Activated naive CD8-positive, alpha-beta T cell treated with anti-CD3 and anti-CD28 coated beads for 36 hours (primary cell): ENCODE data around the gene RAD50. TPM values are rescaled to one million over a fixed set of nuclear protein-coding genes. Genes with fewer than 3 reads are reported as not detected.
"Not testable (repeated sequence)": the region's sequence is repeated elsewhere in the genome, so short reads cannot be mapped to it uniquely, and the experiment has no call there.

Experiments used
- DNase-seq: peaks from one replicate; pipeline ENCODE4 v3.0.0; 2021
- H3K27ac Mint-ChIP-seq: one replicate; pipeline ENCODE4 v1.8.0; 2022; ENCODE audit warnings: mild to moderate bottlenecking, moderate library complexity, mixed read lengths
- H3K27me3 Mint-ChIP-seq: one replicate; pipeline ENCODE4 v1.8.0; 2022; ENCODE audit warnings: mild to moderate bottlenecking, mixed read lengths
- H3K36me3 Mint-ChIP-seq: one replicate; pipeline ENCODE4 v1.8.0; 2021; ENCODE audit warnings: mild to moderate bottlenecking, mixed read lengths
- H3K4me1 Mint-ChIP-seq: one replicate; pipeline ENCODE4 v1.8.0; 2021; ENCODE audit warnings: mixed read lengths
- H3K4me3 Mint-ChIP-seq: one replicate; pipeline ENCODE4 v1.8.0; 2022; ENCODE audit warnings: mild to moderate bottlenecking, moderate library complexity, mixed read lengths
- H3K9me3 Mint-ChIP-seq: one replicate; pipeline ENCODE4 v1.8.0; 2022; ENCODE audit warnings: mixed read lengths
- total RNA-seq, 2 experiments: library from RNA; stranded (reverse); gene quantifications; one replicate each; pipeline ENCODE4 v1.2.3, GENCODE V29; 2021

Gene RAD50
- total RNA-seq, 2 experiments from 2014 or later: 40.7 to 49.1 TPM

DNA sequence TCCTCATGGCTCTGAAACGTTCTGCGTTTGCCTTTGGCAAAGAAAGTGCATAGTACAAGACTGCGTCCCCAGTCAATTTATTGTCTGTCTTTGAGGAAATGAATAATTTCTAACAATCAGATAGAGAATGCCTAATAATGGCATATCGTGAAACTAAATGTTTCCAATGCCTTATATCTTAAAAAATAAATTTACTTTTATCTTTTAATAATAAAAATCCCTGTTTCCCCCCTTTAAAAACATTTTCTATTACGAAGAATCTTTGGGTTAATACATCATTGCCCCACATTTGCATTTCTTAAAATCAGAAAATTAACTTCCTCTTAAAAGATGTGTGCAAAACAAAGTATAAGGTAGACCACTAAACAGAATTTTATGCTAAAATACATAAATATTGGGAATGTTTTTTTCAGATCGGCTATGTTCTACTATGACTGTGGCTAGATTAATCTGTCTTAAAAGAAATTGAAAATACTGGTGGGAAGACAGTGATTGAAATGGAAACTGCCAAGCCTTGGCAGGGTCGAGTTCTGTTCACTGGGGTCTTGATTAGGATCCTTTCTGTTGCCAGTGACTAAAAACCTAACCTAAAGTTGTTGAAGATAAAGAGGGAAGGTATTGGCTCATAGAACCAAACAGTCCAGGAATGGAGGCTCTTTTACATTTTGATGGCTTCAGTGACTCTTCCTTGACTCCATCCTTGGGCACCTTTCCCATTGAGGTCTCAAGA lies 13.1 kb upstream of the RAD50 start, which contains the start of gene IL5:
Gene IL5, minus strand, starts transcription at position 51 of the 730 bp plus-strand sequence. Its CDS starts 44 bp downstream, at position 7.
- Mint-ChIP-seq H3K4me1 (peaks cover 14% of the 10 kb centered on the region), H3K27me3 (peaks cover 13% of the 10 kb centered on the region), H3K4me3 (no peak within 1 kb of the TSS), H3K36me3 (no peaks in the 10 kb centered on the region), H3K9me3 (no peaks in the 10 kb centered on the region), H3K27ac (no peak within 1 kb of the TSS)
- DNase-seq: no peak

DNA sequence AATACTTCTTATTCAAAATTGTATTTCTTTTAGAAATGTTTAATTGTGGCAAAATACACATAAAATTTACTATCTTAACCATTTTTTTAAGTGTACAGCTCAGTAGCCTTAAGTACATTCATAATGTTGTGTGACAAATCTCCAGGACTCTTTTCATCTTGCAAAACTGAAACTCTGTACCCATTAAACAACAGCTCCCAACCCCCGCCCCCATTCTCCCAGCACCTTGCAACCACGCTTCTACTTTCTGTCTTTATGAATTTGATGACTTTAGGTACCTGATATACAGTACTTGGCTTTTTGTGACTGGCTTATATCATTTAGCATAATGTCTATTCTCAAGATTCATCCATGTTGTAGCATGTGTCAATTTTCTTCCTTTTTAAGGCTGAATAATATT lies 10.7 kb upstream of the RAD50 start:
- H3K4me3 Mint-ChIP-seq: no peak overlapping the region
- H3K36me3 Mint-ChIP-seq: no peaks in the 10 kb centered on the region
- peaks cover 11% of the 10 kb centered on the region for H3K27me3 Mint-ChIP-seq
- H3K4me1 Mint-ChIP-seq: peaks cover 14% of the 10 kb centered on the region
- peak; percentile 56 for DNase-seq
- no peak overlapping the region for H3K27ac Mint-ChIP-seq
- no peaks in the 10 kb centered on the region for H3K9me3 Mint-ChIP-seq

GRCh38 chr5:132547269-132547668 lies 9.5 kb upstream of the RAD50 start:
- Mint-ChIP-seq H3K9me3 (no peaks in the 10 kb centered on the region), H3K4me1 (peaks cover 14% of the 10 kb centered on the region), H3K36me3 (no peaks in the 10 kb centered on the region), H3K27me3 (peaks cover 10% of the 10 kb centered on the region), H3K4me3 (no peak overlapping the region), H3K27ac (no peak overlapping the region)
- DNase-seq: no peak

- H3K4me1 Mint-ChIP-seq: peaks cover 10% of the 10 kb centered on the region
- H3K4me3 Mint-ChIP-seq, DNase-seq, H3K9me3 Mint-ChIP-seq, H3K27me3 Mint-ChIP-seq, H3K36me3 Mint-ChIP-seq, H3K27ac Mint-ChIP-seq: not testable (repeated sequence)
Observed at GRCh38 chr5:132548834-132549233, 7.9 kb upstream of the RAD50 start.

DNA sequence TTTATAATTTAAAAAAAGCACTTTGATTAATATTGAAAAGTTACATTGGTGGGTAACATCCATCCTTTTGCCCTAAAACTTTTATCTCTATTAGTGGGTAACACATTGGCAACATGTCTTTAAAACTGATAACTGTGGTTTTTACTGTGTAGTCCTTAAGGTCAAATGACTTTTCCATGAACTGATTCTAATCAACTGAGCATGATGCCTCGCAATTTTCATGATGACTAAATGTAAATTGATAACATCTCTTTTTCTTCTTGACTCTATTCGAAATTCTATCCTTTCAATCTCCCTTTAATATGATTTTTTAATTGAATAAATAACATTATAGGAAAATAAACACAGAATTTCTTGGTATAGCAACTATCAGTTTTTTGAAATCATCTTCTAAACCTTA lies 7.2 kb upstream of the RAD50 start:
- no peak for DNase-seq
- H3K27ac Mint-ChIP-seq: no peak overlapping the region
- no peak overlapping the region for H3K4me3 Mint-ChIP-seq
- H3K4me1 Mint-ChIP-seq: peaks cover 7% of the 10 kb centered on the region
- peaks cover 4% of the 10 kb centered on the region for H3K27me3 Mint-ChIP-seq
- H3K9me3 Mint-ChIP-seq: no peaks in the 10 kb centered on the region
- no peaks in the 10 kb centered on the region for H3K36me3 Mint-ChIP-seq

- peak overlapping the region; percentile 96 for H3K27ac Mint-ChIP-seq
- H3K9me3 Mint-ChIP-seq: no peaks in the 10 kb centered on the region
- H3K4me1 Mint-ChIP-seq: peaks cover 23% of the 10 kb centered on the region
- H3K27me3 Mint-ChIP-seq: no peaks in the 10 kb centered on the region
- peaks cover 10% of the 10 kb centered on the region for H3K36me3 Mint-ChIP-seq
- H3K4me3 Mint-ChIP-seq: peak overlapping the region; percentile 96
- no peak for DNase-seq
Observed at GRCh38 chr5:132556153-132556762, 519 bp upstream of the RAD50 start.

GRCh38 chr5:132557478-132558172 lies 848 bp downstream of the RAD50 start:
- no peaks in the 10 kb centered on the region for H3K27me3 Mint-ChIP-seq
- DNase-seq: peak; percentile 30

GRCh38 chr5:132559383-132560060 lies 2.7 kb downstream of the RAD50 start:
- no peaks in the 10 kb centered on the region for H3K27me3 Mint-ChIP-seq
- H3K36me3 Mint-ChIP-seq: peaks cover 10% of the 10 kb centered on the region
- peaks cover 23% of the 10 kb centered on the region for H3K4me1 Mint-ChIP-seq
- no peak overlapping the region for H3K27ac Mint-ChIP-seq
- no peak for DNase-seq
- no peaks in the 10 kb centered on the region for H3K9me3 Mint-ChIP-seq
- no peak overlapping the region for H3K4me3 Mint-ChIP-seq

More at GRCh38 chr5:132557478-132558172, 848 bp downstream of the RAD50 start:
- Mint-ChIP-seq H3K9me3 (no peaks in the 10 kb centered on the region), H3K36me3 (peaks cover 10% of the 10 kb centered on the region), H3K4me3 (peak overlapping the region; percentile 96), H3K27ac (peak overlapping the region; percentile 96), H3K4me1 (peaks cover 23% of the 10 kb centered on the region)

DNA sequence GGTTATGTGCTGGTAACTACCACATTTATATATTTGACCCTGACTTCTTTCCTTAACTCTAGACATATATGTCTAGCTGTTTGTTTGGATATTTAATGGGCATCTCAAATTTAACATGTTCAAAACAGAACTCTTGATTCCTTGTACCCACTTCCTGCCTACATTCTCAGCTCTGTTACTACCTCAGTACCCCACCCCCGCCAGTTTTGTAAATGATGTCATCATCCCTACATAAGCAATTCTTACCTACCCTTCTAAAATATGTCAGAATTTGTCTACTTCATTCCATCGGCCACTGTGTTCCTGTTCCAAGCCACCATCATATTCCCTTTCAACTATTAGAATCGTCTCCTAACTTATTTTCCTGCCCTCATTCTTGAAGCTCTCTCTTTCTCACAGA lies 4.8 kb downstream of the RAD50 start:
- no peaks in the 10 kb centered on the region for H3K9me3 Mint-ChIP-seq
- no peak for DNase-seq
- H3K4me1 Mint-ChIP-seq: peaks cover 28% of the 10 kb centered on the region

GRCh38 chr5:132564555-132564954 lies 7.8 kb downstream of the RAD50 start:
- H3K27ac Mint-ChIP-seq, DNase-seq, H3K9me3 Mint-ChIP-seq, H3K27me3 Mint-ChIP-seq, H3K4me3 Mint-ChIP-seq: not testable (repeated sequence)
- Mint-ChIP-seq H3K36me3 (peaks cover 24% of the 10 kb centered on the region), H3K4me1 (peaks cover 27% of the 10 kb centered on the region)

More for the DNA sequence above, 4.8 kb downstream of the RAD50 start:
- Mint-ChIP-seq H3K27ac (no peak overlapping the region), H3K27me3 (no peaks in the 10 kb centered on the region), H3K4me3 (no peak overlapping the region), H3K36me3 (peaks cover 16% of the 10 kb centered on the region)

DNA sequence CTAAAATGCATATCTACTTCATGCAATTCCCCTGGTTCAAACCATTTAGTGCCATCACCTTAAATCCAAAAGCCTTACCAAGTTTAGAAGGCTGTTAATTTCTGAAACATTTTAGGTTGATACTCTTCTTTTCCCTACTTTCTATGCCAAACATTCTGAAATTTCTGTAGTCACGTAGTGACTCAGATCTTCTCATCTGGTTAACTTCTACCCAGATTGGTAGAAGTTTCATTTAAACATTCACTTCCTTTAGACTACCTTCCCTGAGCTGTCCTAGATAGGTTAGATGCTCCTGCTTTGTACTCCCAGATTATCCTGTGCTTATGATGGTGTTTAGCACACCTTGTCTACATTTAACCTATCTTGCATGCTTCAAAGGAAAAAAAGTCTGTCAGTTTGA lies 9.9 kb downstream of the RAD50 start:
- H3K9me3 Mint-ChIP-seq: no peaks in the 10 kb centered on the region
- H3K4me1 Mint-ChIP-seq: peaks cover 30% of the 10 kb centered on the region
- no peak for DNase-seq
- H3K27ac Mint-ChIP-seq: no peak overlapping the region
- no peaks in the 10 kb centered on the region for H3K27me3 Mint-ChIP-seq
- H3K4me3 Mint-ChIP-seq: no peak overlapping the region
- H3K36me3 Mint-ChIP-seq: peaks cover 30% of the 10 kb centered on the region

DNA sequence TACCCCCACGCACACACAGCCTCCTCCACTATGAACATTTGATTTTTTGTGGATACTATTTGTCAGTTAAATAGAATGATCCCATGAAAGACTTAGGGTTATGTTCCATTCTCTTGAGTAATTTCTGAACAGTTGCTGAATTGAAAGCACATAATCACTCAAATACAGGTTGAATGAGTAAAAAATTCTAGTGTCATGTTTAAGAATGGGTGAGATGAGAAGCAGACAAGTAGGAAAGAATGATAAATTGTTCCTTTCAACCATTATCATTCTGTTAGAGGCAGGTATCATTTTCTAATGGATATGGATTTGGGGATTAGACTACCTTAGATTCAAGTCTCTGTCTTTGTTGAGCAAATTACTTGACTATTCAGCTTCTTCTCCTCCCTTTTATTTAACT lies 19.3 kb downstream of the RAD50 start:
- no peaks in the 10 kb centered on the region for H3K27me3 Mint-ChIP-seq
- H3K36me3 Mint-ChIP-seq: peaks cover 52% of the 10 kb centered on the region
- DNase-seq: no peak
- no peak overlapping the region for H3K4me3 Mint-ChIP-seq
- H3K27ac Mint-ChIP-seq: peak overlapping the region; percentile 16
- H3K9me3 Mint-ChIP-seq: peaks cover 3% of the 10 kb centered on the region
- peaks cover 22% of the 10 kb centered on the region for H3K4me1 Mint-ChIP-seq

DNA sequence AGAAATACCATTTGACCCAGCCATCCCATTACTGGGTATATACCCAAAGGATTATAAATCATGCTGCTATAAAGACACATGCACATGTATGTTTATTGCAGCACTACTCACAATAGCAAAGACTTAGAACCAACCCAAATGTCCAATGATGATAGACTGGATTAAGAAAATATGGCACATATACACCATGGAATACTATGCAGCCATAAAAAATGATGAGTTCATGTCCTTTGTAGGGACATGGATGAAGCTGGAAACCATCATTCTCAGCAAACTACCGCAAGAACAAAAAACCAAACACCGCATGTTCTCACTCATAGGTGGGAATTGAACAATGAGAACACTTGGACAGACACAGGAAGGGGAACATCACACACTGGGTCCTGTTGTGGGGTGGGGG lies 27.8 kb downstream of the RAD50 start:
- H3K27ac Mint-ChIP-seq, H3K4me1 Mint-ChIP-seq, H3K27me3 Mint-ChIP-seq, H3K9me3 Mint-ChIP-seq, H3K4me3 Mint-ChIP-seq, DNase-seq: not testable (repeated sequence)
- peaks cover 34% of the 10 kb centered on the region for H3K36me3 Mint-ChIP-seq

DNA sequence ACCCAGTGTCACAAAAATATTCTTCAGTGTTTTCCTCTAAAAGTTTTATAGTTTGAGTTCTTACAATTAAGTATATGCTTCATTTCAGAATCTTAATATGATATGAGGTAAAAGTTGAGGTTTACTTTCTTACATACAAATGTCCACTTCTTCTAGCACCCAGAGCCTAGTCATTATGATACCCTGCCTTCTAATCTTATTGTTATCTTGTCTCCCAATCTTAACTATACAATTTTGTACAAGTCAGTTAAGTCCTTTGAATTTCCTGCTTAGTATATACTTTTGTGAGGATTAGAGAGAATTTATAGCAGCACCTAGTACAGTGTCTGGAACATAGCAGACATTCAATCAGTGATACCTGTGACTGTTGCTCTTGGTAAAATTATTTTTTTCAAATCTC lies 29.3 kb downstream of the RAD50 start:
- no peak overlapping the region for H3K27ac Mint-ChIP-seq

DNA sequence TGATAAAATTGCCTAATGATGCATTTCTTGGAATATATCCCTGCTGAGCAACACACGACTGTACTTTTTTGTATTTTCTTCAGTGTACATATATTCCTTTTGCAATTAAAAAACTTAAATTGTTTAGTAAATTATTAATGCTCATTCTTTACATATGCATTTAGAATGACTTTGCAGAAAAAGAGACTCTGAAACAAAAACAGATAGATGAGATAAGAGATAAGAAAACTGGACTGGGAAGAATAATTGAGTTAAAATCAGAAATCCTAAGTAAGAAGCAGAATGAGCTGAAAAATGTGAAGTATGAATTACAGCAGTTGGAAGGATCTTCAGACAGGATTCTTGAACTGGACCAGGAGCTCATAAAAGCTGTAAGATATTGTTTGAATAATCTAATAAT lies 32.7 kb downstream of the RAD50 start:
- H3K27ac Mint-ChIP-seq: no peak overlapping the region
- no peaks in the 10 kb centered on the region for H3K27me3 Mint-ChIP-seq
- peaks cover 2% of the 10 kb centered on the region for H3K4me1 Mint-ChIP-seq
- H3K9me3 Mint-ChIP-seq: no peaks in the 10 kb centered on the region
- H3K4me3 Mint-ChIP-seq: no peak overlapping the region
- DNase-seq: no peak
- H3K36me3 Mint-ChIP-seq: peaks cover 20% of the 10 kb centered on the region

More for the DNA sequence above, 29.3 kb downstream of the RAD50 start:
- Mint-ChIP-seq H3K27me3 (no peaks in the 10 kb centered on the region), H3K9me3 (no peaks in the 10 kb centered on the region), H3K36me3 (peaks cover 39% of the 10 kb centered on the region), H3K4me3 (no peak overlapping the region), H3K4me1 (peaks cover 2% of the 10 kb centered on the region)
- no peak for DNase-seq
